Activated CD8-positive, alpha-beta T cell treated with anti-CD3 and anti-CD28 coated beads, Interleukin-2, amount 10 ng/mL, durations not matched to agents 7 days and 5 days (primary cell): ENCODE results near the gene IL22. TPM values are rescaled to one million over a fixed set of nuclear protein-coding genes. Genes with fewer than 3 reads are reported as not detected.
"Not testable (repeated sequence)": the region's sequence is repeated elsewhere in the genome, so short reads cannot be mapped to it uniquely, and the experiment has no call there.

Experiments used
- ATAC-seq: fragments of 150-1000 bp; cut with Tn5 transposase; one replicate; pipeline ENCODE4 v1.10.0; 2021; ENCODE audit warnings: moderate library complexity
- CTCF ChIA-PET: fragments of 350-600 bp; sonication (Branson Sonifier 250); formaldehyde crosslinking; loops from one replicate; lab custom pipeline; 2021; ENCODE audit warnings: antibody characterized with exemption; lab: Charles Lee
- POLR2A ChIA-PET: fragments of 350-600 bp; sonication (Branson Sonifier 250); formaldehyde crosslinking; loops from one replicate; lab custom pipeline; 2021; ENCODE audit warnings: antibody characterized with exemption; lab: Charles Lee
- DNase-seq: peaks from one replicate; pipeline ENCODE4 v3.0.0-alpha.2; 2020
- H3K27ac Mint-ChIP-seq: one replicate; pipeline ENCODE4 v1.8.0; 2021; ENCODE audit warnings: mild to moderate bottlenecking, mixed read lengths
- H3K27me3 Mint-ChIP-seq: one replicate; pipeline ENCODE4 v1.8.0; 2021; ENCODE audit warnings: low read depth, mixed read lengths
- H3K36me3 Mint-ChIP-seq: one replicate; pipeline ENCODE4 v1.8.0; 2021; ENCODE audit warnings: low read depth, mixed read lengths
- H3K4me1 Mint-ChIP-seq: one replicate; pipeline ENCODE4 v1.8.0; 2021; ENCODE audit warnings: low read depth, mixed read lengths
- H3K4me3 Mint-ChIP-seq: one replicate; pipeline ENCODE4 v1.8.0; 2021; ENCODE audit warnings: mild to moderate bottlenecking, mixed read lengths
- H3K9me3 Mint-ChIP-seq: one replicate; pipeline ENCODE4 v1.8.0; 2022; ENCODE audit warnings: mixed read lengths; ENCODE audit not compliant: insufficient read depth
- total RNA-seq, 2 experiments: library from RNA; stranded (reverse); gene quantifications; one replicate each; pipeline ENCODE4 v1.2.3, GENCODE V29; 2021

Gene IL22
- total RNA-seq, 2 experiments from 2014 or later = not detected

DNA sequence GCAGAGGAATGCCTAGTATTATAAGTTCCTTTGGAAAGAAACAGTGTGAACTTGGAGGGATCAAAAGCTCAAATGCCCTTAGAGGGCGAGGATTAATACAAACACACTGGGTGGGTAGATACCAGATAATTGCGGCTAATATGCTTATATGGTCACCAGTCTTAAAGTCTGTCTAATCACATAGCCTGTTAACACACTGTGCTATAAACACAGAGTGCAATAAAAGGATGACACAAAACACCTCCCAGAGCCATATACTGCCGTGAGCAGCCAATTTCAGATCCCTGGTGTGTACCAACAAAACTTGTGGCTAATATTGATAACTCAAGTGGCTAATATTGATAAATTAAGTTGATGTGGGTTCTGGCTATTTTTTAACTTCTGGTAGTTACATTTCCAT, 26.0 kb downstream of the IL22 start:
- H3K27me3 Mint-ChIP-seq = peaks cover 7% of the 10 kb centered on the region
- no peaks in the 10 kb centered on the region for H3K9me3 Mint-ChIP-seq
- no peak overlapping the region for H3K4me3 Mint-ChIP-seq
- H3K4me1 Mint-ChIP-seq = peaks cover 17% of the 10 kb centered on the region
- CTCF ChIA-PET = interaction anchor here (1.0 kb wide), 1 partner anchor 26 kb away, joined by 3 read pairs; the partner anchor contains the start of gene IL22
- H3K36me3 Mint-ChIP-seq = no peaks in the 10 kb centered on the region
- no peak for ATAC-seq
- no peak overlapping the region for H3K27ac Mint-ChIP-seq
- DNase-seq = no peak
- POLR2A ChIA-PET = no interaction called here

DNA sequence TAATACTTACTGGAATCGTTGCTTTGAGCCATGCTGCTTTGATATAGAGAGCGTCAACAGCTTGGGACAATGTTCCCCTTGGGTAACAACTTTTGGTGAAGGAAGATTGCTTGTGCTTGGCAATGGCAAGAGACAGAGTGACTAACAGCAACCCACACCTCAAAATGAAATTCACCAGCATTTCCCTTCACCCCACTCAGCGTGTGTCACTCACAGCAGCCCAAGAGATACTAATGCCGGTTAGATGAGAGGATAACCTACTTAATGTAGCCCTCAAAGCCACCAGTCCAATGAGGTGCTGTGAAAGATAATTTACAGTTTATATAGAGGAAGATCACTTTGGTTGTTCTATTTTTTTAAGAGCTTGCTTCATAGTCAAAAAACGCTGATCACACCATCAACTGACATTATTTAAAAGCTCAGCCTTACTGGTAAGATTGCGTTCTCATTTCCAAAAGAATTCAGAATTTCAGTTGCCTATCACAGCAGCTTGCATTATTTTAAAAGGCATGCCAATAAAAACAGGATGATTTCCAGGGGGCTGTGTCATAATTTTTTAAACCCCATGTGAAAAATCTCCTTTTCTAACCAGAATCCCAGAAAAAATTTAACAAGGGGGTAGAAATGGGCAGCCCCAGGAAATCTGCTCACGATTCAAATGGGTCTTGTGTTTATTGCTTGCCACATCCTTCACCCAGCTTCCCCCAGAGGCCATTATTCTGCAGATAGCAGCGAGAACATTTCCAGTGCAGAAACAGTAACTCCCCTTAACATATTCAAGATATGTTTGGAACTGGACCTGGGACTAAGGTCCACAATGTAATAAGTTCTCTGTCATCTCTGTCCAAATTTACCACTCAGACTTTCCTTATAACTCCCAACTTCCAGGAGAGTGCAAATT, 27.6 kb downstream of the IL22 start, which contains the start of gene IL26:
TSS of gene IL26 (minus strand) at position 235 of the 901 bp plus-strand sequence. CDS start at position 181, 54 bp downstream.
- no peak for ATAC-seq
- ChIA-PET CTCF (interaction anchor here (0.8 to 6.0 kb wide), 8 partner anchors 11 to 186 kb away, joined by 3 to 84 read pairs (median 4); no protein-coding TSS in a partner anchor), POLR2A (interaction anchor here (0.9 kb wide), 1 partner anchor 582 kb away, joined by 3 read pairs; the partner anchor contains the start of gene MDM2)
- no peak for DNase-seq
- H3K4me1 Mint-ChIP-seq = peaks cover 18% of the 10 kb centered on the region
- peaks cover 7% of the 10 kb centered on the region for H3K27me3 Mint-ChIP-seq
- H3K27ac Mint-ChIP-seq = no peak within 1 kb of the TSS
- H3K9me3 Mint-ChIP-seq = no peaks in the 10 kb centered on the region
- no peaks in the 10 kb centered on the region for H3K36me3 Mint-ChIP-seq
- H3K4me3 Mint-ChIP-seq = no peak within 1 kb of the TSS

DNA sequence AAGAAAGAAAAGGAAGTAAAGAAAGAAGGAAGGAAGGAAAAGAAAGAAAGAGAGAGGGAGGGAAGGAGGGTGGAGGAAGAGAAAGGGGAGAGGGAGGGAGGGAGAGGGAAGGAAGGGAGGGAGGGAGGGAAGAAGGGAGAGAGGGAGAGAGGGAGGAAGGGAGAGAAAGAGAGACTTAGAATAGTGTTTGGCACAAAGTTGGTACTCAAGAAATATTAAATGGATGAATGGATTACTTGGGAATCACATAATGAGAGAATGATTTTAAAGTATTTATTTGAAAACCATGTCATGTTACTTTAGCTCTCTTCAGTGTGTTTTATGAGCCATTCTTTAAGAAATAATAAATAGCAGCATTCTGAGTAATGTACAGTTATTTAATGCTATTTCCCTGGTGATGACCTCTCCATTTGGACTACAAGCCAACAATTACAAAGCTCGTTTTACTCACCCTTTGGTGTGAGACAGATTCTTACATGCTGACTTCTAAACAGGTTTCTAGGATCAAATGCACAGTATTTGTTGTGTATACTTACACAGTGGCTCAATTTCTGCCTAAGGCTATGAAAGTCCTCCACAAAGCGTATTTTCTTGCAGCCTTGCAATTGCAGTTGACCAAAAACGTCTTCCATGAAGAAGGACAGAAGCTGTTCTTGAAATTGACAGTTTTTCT, 28.7 kb downstream of the IL22 start:
- Mint-ChIP-seq H3K4me3 (no peak overlapping the region), H3K27ac (no peak overlapping the region), H3K36me3 (no peaks in the 10 kb centered on the region), H3K4me1 (peaks cover 18% of the 10 kb centered on the region), H3K27me3 (peaks cover 7% of the 10 kb centered on the region), H3K9me3 (no peaks in the 10 kb centered on the region)
- POLR2A ChIA-PET = no interaction called here
- DNase-seq (no peak), ATAC-seq (no peak)
- CTCF ChIA-PET = interaction anchor here (0.9 to 6.0 kb wide), 11 partner anchors 11 to 583 kb away, joined by 3 to 84 read pairs (median 11); partner anchors contain the start of gene MDM2

DNA sequence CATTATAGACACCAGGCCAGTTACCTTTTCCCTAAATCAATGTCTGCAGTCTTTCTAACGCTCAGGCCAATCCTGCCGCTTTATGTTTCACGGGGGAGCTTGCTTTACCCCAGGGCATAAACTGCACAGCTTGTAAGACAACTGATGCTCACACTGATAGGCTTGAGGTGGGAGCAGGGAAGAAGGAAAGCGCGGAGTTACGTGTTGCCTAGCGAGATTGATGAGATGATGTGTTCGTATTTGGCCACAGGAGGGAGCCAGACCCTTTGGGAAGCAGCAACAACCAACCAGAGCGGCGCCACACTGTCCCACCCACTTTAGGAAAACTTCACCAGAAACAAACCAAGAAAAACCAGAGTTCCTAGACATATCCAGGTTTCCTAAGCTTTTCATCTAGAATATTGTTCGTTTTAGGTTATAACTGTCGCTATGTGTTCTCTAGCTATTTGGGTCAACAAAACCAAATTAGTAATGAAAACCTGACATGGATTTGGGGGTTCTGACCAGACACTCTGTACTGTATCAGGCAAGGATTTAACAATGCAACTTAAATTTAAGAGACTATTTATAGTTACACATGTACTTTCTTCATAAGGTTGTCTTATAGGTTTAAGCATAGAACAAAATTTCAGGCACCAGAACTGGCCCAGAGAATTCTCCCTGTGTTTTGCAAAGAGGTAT, 30.2 kb downstream of the IL22 start:
- Mint-ChIP-seq H3K27ac (no peak overlapping the region), H3K4me3 (no peak overlapping the region), H3K27me3 (peaks cover 14% of the 10 kb centered on the region), H3K4me1 (peaks cover 18% of the 10 kb centered on the region), H3K9me3 (no peaks in the 10 kb centered on the region), H3K36me3 (no peaks in the 10 kb centered on the region)
- DNase-seq (peak; percentile 83), ATAC-seq (peak; percentile 98)
- CTCF ChIA-PET = interaction anchor here (0.6 to 6.0 kb wide), 59 partner anchors 9 to 584 kb away, joined by 3 to 84 read pairs (median 5); partner anchors contain the start of genes IFNG, IL22, MDM1 and MDM2
- POLR2A ChIA-PET = interaction anchor here (1.3 kb wide), 1 partner anchor 9 kb away, joined by 4 read pairs; no protein-coding TSS in a partner anchor

DNA sequence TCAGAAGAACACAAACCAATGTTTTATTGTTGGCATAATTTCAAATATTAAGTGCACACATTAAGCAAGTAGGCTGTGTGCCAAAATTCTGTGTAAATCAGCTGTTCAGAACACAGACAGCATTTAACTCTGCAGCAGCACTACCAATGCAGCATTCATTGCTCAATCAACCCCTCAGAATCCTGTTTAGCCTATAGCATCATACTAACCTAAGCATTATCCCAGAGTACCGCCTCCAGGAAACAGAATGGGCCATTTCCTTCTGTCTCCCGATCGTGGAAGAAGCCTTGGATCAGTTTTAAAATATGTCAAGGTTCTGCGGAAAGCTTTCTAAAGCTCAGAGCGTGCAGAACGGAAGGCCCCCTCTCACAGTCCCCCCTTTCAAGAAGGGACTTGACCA, 31.1 kb downstream of the IL22 start:
- no peak for ATAC-seq
- no peak for DNase-seq
- Mint-ChIP-seq H3K27me3 (peaks cover 14% of the 10 kb centered on the region), H3K4me3 (no peak overlapping the region), H3K4me1 (peaks cover 18% of the 10 kb centered on the region), H3K27ac (no peak overlapping the region), H3K9me3 (no peaks in the 10 kb centered on the region), H3K36me3 (no peaks in the 10 kb centered on the region)
- ChIA-PET CTCF (interaction anchor here (0.6 to 6.0 kb wide), 49 partner anchors 8 to 369 kb away, joined by 3 to 84 read pairs (median 6); partner anchors contain the start of genes IFNG, IL22 and MDM1), POLR2A (interaction anchor here (1.3 kb wide), 1 partner anchor 10 kb away, joined by 4 read pairs; no protein-coding TSS in a partner anchor)

DNA sequence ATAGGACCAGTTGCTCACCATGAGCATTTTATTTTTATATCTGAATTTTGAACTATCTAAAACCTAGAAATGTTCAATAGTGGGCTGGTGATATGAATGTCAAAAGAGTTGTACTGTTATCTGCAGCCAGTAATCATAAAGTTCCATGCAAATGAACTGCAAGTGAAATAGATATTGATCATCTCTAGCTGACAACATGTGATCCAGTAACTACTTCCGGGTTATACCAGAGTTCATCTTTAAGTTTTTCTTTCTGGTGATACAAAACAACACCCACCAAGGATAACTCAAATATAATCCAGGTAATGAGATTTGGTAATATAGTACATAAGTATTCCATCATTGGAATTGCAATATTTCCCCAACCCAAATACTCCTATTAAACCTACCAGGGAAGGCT, 31.9 kb downstream of the IL22 start:
- ChIA-PET CTCF (interaction anchor here (1.8 to 6.0 kb wide), 7 partner anchors 11 to 182 kb away, joined by 4 to 84 read pairs (median 25); partner anchors contain the start of genes IFNG and MDM1), POLR2A (no interaction called here)
- no peak overlapping the region for H3K27ac Mint-ChIP-seq
- H3K36me3 Mint-ChIP-seq = no peaks in the 10 kb centered on the region
- DNase-seq (no peak), ATAC-seq (no peak)
- no peak overlapping the region for H3K4me3 Mint-ChIP-seq
- peaks cover 12% of the 10 kb centered on the region for H3K27me3 Mint-ChIP-seq
- peaks cover 18% of the 10 kb centered on the region for H3K4me1 Mint-ChIP-seq
- H3K9me3 Mint-ChIP-seq = no peaks in the 10 kb centered on the region

DNA sequence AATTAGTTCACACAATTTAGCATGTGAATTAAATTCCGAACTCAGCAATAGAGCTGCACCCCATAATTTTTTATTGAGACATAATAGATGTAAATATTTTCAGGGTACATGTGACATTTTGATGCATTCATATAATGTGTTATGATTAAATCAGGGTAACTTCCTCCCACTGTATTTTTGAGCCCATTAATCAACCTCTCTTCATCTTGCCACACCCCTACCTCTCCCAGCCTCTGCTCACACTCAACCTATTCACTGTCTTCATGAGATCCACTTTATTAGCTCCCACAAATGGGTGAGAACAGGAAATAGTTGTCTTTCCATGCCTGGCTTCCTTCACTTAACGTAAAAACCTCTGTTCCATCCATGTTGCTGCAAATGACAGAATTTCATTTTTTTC, 42.5 kb downstream of the IL22 start:
- DNase-seq = no peak
- Mint-ChIP-seq H3K27me3 (peaks cover 8% of the 10 kb centered on the region), H3K4me3 (no peak overlapping the region), H3K9me3 (no peaks in the 10 kb centered on the region), H3K36me3 (peaks cover 2% of the 10 kb centered on the region), H3K4me1 (peaks cover 15% of the 10 kb centered on the region), H3K27ac (no peak overlapping the region)
- ChIA-PET CTCF (no interaction called here), POLR2A (no interaction called here)
- no peak for ATAC-seq

DNA sequence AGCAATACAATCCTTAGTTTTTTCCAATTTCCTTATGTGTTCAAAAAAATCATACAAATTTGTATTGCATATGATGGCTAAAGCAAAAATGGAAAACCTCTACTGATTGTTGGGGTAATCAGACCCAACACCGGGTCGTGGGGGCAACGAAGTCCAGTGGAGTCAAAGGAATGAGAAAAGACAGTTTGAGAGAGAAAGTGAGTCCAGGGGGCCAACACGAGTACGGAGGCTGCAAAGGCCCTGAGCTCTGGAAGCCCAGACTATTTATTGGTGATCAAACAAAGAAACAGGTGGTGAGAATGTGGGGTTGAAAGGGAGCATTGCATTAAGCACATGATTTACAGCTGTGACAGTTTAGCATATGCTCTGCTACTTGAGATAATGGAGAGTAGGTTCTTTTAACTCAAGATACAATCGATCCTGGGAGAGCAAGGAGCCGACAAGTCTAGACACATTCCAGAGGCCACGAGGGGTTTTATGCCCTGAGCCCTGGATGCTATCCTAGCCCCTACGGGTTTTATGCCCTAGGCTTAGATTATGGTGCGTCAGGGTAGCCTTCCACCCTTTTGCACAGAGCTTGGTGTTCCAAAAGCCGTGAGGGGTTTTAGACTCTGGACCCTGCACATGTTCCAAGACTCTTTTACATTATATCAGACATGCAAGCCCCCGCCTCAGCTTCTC, 44.2 kb downstream of the IL22 start:
- CTCF ChIA-PET = interaction anchor here (0.6 kb wide), 1 partner anchor 35 kb away, joined by 3 read pairs; no protein-coding TSS in a partner anchor
- H3K4me3 Mint-ChIP-seq, POLR2A ChIA-PET, H3K36me3 Mint-ChIP-seq, H3K27ac Mint-ChIP-seq, ATAC-seq, DNase-seq, H3K9me3 Mint-ChIP-seq: not testable (repeated sequence)
- Mint-ChIP-seq H3K4me1 (peaks cover 15% of the 10 kb centered on the region), H3K27me3 (peaks cover 11% of the 10 kb centered on the region)

DNA sequence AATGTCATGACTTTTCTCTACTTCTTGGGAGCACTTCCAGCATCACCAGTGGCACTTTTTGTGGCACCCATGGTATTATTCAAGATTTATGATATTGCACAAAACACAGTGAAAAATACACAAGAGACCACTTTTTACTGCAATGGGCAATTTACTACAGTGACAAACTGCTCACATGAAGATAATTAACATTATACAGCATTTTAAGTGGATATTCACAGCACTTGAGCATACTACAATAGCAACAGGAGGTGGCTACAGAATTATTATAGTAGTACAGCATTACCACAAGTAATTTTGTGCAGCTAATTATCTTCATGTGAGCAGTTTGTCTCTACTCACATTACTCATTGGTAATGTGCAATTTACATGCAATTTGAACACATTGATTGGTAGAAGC, 46.1 kb downstream of the IL22 start:
- DNase-seq = no peak
- Mint-ChIP-seq H3K27ac (no peak overlapping the region), H3K4me3 (no peak overlapping the region), H3K27me3 (peaks cover 14% of the 10 kb centered on the region), H3K9me3 (no peaks in the 10 kb centered on the region), H3K4me1 (peaks cover 31% of the 10 kb centered on the region), H3K36me3 (peaks cover 2% of the 10 kb centered on the region)
- ChIA-PET POLR2A (no interaction called here), CTCF (interaction anchor here (1.1 kb wide), 2 partner anchors 9 to 16 kb away, joined by 3 to 5 read pairs; no protein-coding TSS in a partner anchor)
- ATAC-seq = no peak

DNA sequence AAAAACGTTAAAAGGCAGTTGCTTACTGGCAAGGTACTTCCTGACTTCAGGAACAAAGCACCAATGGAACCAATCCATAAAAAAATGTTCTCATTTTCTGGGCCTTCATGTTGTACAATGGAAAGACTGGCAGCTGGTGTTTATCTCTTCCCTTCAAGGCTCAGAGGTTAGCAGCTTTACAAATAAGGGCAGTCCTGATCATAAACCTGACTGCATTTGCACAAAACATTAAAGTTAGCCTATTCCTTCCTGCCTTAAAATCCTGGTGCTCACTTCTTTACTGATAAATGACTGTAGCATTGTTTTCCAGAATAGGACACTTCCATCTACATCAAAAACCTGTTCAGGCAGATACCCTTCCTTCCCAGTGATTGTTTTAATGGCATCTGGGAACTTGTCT, 47.0 kb downstream of the IL22 start:
- peaks cover 2% of the 10 kb centered on the region for H3K36me3 Mint-ChIP-seq
- H3K4me1 Mint-ChIP-seq = peaks cover 24% of the 10 kb centered on the region
- ChIA-PET CTCF (interaction anchor here (1.1 to 1.4 kb wide), 2 partner anchors 17 to 111 kb away, joined by 3 to 5 read pairs; no protein-coding TSS in a partner anchor), POLR2A (no interaction called here)
- ATAC-seq (no peak), DNase-seq (no peak)
- H3K9me3 Mint-ChIP-seq = no peaks in the 10 kb centered on the region
- H3K27ac Mint-ChIP-seq = no peak overlapping the region
- no peak overlapping the region for H3K4me3 Mint-ChIP-seq
- peaks cover 12% of the 10 kb centered on the region for H3K27me3 Mint-ChIP-seq
